AG09319 (cell line): Measurements from ENCODE around the gene SEC23IP.
"Not testable (repeated sequence)": the region's sequence is repeated elsewhere in the genome, so short reads cannot be mapped to it uniquely, and the experiment has no call there.

Source experiments
- DNase-seq: peaks from one replicate; pipeline ENCODE4 v3.0.0-alpha.2; 2010; ENCODE audit warnings: low read depth; ENCODE audit errors: extremely low read depth
- TF ChIP-seq, protein P1 (sequence below): IDR thresholded peaks from 2 replicates; pipeline ENCODE4 v1.5.1; 2011; ENCODE audit warnings: low read depth, mild to moderate bottlenecking, inconsistent platforms, low read length, moderate library complexity

SEC23IP gene

GRCh38 chr10:119893074-119893473, 544 bp downstream of the SEC23IP start:
- TF ChIP-seq, protein P1, sequence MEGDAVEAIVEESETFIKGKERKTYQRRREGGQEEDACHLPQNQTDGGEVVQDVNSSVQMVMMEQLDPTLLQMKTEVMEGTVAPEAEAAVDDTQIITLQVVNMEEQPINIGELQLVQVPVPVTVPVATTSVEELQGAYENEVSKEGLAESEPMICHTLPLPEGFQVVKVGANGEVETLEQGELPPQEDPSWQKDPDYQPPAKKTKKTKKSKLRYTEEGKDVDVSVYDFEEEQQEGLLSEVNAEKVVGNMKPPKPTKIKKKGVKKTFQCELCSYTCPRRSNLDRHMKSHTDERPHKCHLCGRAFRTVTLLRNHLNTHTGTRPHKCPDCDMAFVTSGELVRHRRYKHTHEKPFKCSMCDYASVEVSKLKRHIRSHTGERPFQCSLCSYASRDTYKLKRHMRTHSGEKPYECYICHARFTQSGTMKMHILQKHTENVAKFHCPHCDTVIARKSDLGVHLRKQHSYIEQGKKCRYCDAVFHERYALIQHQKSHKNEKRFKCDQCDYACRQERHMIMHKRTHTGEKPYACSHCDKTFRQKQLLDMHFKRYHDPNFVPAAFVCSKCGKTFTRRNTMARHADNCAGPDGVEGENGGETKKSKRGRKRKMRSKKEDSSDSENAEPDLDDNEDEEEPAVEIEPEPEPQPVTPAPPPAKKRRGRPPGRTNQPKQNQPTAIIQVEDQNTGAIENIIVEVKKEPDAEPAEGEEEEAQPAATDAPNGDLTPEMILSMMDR, result no peak
- DNase-seq, result no peak

DNA sequence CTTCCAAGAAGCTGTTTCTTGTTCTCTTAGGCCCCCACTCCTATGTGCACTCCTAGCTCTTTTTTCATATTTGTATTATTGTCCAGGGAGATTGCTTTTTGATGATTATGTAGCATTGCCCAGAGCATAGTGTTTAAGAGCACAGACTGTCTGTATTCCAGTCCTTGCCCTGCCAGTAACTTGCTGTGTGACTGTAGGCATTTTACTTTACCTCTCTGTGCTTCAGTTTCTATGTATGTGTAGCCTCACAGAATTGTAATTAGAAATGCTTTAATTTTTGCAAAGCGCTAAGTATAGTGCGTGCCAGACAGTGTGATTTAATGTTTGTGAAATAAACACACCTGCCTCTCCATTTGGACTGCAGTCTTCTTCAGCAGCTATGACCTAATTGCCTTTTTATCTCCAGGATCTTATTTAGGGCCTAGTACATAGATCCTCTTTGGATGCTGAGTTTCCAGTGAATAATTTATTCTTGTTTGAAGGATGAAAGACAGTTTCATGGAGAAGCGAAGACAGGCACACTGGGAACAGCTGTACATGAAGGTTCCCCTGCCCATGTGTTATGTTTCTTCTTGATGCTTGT, 1.4 kb downstream of the SEC23IP start:
- no peak for DNase-seq
- TF ChIP-seq, protein P1, result no peak

DNA sequence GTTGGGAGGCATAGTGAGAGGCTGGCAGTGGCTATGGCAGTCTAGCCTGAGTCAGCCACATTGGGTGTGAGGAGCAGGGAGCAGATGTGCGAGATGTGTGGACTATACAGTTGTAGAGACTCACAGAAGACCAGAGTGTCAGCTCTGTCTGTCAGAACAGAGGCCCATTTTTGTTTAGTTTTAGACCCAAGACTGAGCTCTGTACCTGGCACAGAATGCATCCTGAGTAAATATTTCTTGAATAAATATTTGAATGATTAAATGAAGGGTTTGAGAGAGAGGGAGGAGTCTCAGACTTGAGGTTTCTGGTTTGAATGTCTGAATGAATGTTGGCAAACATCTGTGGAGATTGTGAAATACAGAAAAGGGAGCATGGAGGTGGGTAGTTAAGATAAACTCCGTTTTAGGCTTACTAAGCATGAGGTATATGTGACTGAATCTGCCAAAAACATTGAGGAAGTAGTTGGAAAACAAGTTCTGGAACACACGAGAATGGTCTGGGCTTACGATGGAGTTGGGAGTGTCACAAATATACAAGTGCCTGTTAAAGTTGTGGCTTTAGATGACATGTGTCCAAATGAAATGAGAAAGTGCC, 3.6 kb downstream of the SEC23IP start:
- TF ChIP-seq, protein P1, result no peak
- peak; percentile 62 for DNase-seq

DNA sequence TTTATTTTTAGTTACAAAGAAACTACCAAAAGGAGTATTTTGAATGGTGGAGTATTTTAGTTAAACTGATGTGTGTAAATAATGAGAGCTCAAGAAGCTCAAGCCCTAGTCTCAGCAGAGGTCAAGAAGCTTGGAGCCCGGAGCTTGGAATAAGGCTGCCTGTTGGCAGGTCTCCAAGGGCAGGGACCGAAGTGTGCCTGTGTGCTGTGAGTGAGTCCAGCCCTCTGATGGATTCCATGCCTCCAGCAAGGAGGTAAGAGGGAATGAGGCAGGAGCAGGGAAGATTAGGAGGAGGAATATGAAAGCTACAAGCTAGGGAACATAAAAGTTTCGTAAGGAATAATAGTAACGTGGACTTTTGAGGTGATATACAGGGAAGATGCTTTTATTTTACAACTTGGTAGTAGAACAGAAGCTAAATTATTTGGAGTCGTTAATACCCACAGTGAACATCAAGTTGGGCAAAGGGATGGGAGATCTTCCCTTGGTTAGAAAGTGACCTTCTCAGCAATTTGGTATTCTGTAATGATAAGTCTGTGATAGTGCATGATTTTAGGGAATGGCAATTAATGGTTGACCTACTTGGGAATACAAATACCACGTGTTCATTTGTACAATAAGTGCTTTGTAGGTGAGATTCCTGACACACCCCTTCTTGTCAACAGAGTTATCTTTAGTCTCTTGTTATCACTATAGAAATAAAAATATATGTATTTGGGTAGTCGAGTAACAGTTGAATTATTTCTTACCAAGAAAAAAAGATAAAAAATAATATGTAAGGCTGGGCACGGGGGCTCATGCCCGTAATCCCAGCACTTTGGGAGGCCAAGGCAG, 4.6 kb downstream of the SEC23IP start:
- TF ChIP-seq, protein P1, result no peak
- no peak for DNase-seq

DNA sequence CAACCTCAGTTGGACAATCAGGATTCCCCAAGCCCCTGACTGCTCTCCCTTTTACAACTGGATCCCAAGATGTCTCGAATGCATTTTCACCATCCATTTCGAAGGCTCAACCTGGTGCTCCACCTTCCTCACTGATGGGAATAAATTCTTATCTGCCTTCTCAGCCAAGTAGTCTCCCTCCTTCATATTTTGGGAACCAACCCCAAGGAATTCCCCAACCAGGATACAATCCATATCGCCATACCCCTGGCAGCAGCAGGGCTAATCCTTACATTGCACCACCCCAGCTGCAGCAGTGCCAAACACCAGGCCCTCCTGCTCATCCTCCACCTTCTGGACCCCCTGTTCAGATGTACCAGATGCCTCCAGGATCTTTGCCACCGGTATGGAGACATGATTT, 6.0 kb downstream of the SEC23IP start:
- no peak for DNase-seq
- TF ChIP-seq, protein P1, result no peak

DNA sequence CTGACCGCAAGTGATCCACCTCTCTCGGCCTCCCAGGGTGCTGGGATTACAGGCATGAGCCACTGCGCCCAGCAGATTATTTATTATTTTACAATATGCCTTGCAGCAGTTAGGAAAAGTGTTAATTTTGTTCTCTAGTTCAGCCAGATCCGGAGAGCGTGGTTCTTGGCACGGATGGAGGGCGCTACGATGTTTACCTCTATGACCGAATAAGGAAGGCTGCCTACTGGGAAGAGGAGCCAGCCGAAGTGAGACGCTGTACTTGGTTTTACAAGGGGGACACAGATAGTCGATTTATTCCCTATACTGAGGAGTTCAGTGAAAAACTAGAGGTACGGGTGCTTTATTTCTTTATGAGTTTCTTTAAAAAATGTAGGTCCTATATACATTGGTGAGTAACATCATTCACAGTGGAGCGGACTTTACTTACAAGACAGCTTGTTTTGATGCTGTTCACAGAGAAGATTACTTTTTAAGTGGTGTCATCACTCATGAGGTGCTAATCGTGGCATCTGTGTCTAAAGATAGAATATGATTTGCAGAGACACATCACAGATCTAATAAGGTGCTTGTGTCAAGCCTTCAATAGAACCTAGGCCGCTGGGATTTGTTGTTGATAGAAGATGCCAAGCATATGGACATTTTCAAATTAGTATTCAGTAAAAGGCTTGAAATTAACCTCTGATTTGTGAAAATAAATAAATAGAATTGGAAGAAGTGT, 11.6 kb downstream of the SEC23IP start:
- TF ChIP-seq, protein P1, result no peak
- DNase-seq, result no peak

DNA sequence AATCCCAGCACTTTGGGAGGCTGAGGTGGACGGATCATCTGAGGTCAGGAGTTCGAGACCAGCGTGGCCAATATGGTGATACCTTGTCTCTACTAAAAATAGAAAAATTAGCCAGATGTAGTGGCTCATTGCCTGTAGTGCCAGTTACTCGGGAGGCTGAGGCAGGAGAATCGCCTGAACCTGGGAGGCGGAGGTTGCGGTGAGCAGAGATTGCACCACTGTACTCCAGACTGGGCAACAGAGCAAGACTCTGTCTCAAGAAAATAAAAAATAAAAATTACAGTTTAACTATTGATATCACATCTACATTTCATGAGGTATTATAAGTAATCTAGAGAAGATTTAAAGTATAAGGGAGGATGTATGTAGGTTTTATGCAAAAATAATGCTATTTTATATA, 15.2 kb downstream of the SEC23IP start:
- not testable (repeated sequence) for DNase-seq
